GM19351 (cell line): ENCODE data around the gene NFKB1.
"Not testable (repeated sequence)": the region's sequence is repeated elsewhere in the genome, so short reads cannot be mapped to it uniquely, and the experiment has no call there.

ENCODE experiments used
- ATAC-seq: cut with Tn5 transposase; IDR thresholded peaks from one replicate; pipeline ENCODE4 v1.9.1; 2021; ENCODE audit warnings: mild to moderate bottlenecking, moderate library complexity; ENCODE audit not compliant: unreplicated experiment

NFKB1 gene

DNA sequence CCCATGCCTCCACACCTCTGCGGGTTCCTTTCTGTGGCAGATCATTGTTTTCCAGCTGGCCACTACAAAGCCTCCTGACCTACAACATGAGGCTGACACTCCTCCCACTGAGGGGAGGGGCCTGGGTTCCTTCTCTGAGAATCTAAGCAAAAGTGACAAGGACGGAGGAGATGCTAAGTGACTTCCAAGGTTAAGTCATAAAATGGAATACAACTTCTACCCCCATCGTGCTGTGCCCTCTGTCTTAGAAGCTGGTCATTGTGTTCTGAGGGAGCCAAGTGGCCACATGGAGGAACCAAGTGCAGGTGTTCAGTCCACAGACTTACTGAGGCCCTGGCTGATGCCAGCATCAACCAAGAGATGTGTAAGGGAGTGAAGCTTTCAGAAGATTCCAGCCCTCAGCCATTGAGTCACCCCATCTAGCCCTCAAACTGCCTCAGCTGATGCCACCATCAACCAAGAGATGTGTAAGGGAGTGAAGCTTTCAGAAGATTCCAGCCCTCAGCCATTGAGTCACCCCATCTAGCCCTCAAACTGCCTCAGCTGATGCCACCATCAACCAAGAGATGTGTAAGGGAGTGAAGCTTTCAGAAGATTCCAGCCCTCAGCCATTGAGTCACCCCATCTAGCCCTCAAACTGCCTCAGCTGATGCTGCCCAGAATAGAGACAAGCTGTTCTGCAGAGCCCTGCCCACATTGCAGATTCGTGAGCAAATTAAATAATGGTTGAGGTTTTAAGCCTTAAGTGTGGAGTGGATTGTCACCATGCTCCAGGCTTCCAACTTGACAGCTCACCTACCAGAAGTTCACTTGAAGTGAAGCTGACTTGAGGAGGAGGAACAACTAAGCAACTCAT lies 118.8 kb downstream of the NFKB1 start:
- not testable (repeated sequence) for ATAC-seq

DNA sequence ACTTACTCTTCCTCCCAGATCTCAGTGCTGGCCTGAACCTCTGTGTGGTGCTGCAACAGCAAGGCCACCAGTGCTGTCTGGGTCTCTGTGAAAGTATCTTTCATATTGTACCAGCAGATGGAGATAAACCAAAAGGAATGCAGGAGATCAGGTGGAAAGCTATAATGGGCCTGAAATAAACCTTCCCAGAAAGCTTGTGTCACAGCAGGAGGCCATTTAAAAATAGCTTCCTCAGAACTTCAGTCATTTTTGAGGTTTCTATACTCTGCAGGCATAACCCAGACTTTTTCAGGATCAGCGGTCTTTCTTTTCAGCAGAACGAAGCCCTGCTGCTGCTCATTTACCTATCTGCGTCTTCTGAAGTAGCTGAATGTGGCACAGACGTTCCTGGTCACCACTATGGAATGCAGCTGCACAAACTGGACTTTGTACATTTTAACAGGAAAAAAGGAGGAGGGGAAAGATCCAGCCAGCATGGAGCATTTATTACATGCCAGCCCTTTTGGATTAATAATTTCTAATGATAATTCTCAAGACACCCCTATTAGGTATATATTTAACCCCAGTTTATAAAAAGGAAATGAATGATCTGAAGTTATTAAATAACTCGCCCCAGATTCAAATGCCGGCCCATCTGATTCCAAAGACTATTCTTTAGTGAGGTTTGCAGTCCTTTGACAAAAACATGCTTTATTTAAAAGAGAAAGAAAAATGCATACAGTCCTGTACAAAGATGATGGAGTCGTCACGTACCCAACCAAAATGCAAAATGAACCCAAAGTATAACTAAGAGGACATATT lies 119.7 kb downstream of the NFKB1 start:
- ATAC-seq: no peak

GRCh38 chr4:102623622-102624021 lies 122.5 kb downstream of the NFKB1 start:
- no peak for ATAC-seq

GRCh38 chr4:102624505-102624904 lies 123.3 kb downstream of the NFKB1 start:
- ATAC-seq: no peak

DNA sequence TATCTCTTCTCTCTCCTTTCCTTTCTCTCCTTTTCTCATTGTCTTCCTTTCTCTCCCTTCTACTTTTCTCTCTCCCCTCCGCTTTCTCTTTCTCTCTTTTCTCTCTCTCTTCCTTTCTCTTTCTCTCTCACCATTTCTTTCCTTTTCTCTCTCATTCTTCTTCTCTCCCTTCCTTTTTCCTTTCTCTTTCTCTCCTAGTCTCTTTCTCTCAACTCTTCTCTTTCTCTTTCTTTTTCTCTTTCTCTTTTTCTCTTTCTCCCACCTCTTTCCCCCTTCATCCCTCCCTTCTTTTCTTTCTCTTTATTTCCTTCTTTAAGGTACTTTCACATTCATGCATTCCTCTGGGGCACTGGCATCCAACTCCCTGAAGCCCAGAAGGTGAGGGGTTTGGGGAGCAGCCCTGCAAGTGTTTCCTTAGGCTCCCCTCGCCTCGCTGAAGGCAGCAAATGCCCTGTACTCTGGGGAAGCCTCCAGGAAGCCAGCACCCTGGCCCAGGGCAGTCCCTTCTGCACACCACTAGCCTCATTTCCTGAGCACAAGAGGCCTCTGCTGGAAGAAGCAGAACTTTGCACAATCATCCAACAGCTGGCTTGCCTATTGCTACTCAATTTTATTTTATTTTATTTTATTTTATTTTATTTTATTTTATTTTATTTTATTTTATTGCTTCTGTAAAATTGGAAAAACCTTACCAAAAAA lies 124.2 kb downstream of the NFKB1 start:
- peak; percentile 97 for ATAC-seq

DNA sequence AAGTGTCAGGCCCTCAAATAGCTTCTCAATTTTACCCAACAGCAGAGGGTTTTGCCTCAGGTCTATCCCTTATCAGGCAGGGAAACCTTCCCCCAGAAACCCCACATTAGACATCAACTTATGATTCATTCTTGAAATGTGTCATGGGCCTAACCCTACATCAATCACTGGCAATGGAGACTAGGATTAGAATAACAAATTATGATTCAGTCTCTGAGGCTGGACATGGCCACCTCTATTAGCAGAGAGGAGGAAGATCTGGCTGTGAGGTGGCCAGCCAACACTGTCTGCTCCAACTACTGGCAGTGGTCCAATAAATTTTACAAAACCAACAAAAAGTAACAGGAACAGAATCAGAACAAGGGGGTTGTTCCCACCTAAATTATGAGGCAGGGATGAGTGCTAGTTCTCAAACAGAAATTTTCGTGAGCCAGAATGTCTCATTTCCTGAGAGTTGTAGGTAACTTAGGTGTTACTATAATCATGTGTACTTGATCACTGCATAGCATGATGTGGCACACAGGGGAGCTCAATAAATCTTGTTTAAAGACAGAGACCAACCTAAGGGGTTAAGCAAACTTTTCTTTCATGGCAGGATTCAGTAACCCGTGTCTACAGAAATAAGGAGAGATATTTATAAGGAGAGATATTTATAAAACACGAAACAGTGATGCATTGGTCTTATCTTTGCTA lies 126.8 kb downstream of the NFKB1 start:
- peak; percentile 39 for ATAC-seq

DNA sequence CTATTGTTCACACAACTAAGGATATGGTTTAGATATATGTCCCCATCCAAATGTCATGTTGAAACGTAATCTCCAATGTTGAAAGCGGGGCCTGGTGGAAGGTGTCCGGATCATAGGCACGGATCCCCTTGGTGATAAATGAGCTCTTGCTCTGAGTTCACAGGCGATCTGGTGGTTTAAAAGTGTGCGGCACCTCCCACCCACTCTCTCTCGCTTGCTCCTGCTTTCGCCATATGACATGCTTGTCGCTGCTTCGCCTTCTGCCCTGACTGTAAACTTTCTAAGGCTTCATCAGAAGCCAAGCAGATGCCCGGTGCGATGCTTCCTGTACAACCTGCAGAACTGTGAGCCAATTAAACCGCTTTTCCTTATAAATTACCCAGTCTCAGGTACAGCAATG lies 128.5 kb downstream of the NFKB1 start:
- no peak for ATAC-seq

- ATAC-seq: no peak
These were observed 130.5 kb downstream of the NFKB1 start for GRCh38 chr4:102631616-102632015.

GRCh38 chr4:102632241-102633065 lies 131.3 kb downstream of the NFKB1 start:
- no peak for ATAC-seq

DNA sequence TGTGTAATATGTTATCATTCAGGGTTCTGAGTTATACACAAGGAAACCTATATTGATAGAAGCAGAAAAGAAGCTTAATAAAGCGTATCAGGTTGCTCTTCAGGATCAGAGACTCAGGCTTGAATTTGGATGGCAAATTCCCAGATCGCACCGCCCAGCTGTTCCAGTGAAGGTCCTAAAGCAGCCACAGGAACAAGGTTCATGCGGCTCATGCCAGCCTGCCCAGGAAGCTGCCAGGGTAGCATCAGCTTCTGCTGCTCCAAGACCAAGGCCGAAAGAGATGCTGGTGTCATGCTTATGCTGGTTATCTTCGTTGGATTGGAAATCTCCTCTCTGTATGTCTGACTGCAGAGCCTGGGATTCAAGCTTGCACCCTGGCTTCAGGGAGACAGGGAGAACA lies 131.9 kb downstream of the NFKB1 start:
- no peak for ATAC-seq

DNA sequence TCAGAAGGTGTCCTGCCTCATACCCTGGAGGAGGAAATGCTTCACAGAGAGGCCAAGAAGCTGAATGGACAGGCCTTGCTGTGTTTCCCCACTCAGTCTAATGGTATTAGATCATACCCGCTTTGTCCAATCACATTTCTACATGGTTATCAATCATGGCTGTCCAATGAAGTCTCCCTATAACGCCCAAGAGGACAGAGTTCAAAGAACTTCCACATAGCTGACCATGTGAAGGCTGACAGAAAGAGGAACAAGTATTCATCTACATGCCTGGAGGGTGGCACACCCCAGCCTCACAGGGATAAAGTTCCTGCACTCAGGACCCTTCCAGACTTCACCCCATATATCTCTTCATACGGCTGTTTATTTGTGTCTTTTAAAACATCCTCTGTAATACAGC lies 136.2 kb downstream of the NFKB1 start:
- ATAC-seq: no peak

DNA sequence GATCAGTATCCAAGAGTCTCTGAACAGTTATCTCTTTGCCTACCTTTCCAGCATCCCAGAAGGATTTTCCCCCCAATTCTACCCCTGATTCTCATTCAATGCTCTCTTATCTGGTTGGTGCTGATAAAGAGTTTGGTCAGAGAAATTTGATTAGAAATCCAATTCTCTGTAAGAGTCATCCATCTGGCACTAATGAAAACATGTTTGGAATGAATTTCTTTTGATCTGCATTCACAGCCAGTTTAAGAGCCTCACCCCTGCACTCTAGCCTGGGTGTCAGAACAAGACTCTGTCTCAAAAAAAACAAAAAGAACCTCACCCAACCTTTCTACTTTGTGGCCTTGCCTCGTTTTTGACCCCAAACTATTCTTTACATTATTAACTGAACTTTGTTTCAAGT lies 137.5 kb downstream of the NFKB1 start:
- no peak for ATAC-seq

DNA sequence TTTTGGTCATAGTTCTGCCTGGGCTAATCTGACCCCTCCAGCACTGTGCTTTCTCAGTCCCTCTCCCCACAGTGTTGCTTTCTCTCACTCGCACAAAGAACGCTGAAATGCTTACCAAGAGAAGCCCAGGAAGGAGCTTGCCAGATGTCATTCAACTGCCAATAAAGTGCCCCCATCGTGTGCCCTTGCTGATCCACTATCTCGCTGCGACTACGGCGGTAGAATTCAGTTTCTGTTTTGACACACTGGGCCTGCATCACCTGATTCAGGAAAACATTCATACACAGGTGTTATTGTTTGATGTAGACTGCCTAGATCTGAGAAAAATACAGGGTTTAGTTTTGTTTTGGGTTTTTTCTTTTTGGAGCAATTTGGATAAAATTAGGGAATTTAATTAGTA lies 138.4 kb downstream of the NFKB1 start:
- ATAC-seq: no peak

DNA sequence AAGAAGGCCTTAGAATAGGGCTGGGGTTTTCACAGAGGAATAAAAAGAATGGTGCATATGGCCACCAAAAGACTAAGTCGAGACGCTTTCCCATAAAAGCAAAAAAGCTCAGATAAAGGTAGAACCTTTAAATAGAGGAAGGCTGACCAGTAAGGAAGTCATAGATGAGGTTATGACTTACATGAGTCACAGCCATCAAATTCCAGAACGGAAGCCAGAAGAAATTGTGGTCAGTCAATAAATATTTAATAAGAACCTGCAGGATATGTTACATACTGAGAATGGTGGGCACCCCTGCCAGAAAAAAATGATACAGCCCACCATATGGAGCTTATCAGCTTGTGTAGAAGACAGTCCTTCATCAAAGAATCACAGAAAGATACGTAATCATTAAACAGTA lies 139.5 kb downstream of the NFKB1 start:
- ATAC-seq: no peak

GRCh38 chr4:102641793-102642192 lies 140.6 kb downstream of the NFKB1 start:
- no peak for ATAC-seq

- ATAC-seq: no peak
These were observed 141.6 kb downstream of the NFKB1 start for GRCh38 chr4:102642631-102643298.

DNA sequence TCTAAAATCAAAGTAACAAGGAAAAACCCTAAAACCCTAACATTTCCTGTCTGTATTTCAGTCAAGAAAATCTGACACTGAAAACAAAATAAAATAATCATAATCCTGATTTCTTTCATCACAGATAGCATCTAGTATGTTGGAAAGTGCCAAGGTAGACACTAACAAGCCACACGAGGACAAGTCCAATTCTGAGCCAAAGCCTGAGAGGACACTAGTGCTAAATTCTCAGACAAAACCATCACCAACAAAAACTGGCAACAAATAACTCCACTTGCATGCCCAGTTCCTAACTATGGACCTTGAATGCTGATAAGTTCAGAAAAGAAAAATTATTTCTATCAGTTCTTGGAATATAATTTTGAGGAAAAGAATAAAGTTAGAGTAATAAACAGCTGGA lies 146.0 kb downstream of the NFKB1 start:
- ATAC-seq: no peak

DNA sequence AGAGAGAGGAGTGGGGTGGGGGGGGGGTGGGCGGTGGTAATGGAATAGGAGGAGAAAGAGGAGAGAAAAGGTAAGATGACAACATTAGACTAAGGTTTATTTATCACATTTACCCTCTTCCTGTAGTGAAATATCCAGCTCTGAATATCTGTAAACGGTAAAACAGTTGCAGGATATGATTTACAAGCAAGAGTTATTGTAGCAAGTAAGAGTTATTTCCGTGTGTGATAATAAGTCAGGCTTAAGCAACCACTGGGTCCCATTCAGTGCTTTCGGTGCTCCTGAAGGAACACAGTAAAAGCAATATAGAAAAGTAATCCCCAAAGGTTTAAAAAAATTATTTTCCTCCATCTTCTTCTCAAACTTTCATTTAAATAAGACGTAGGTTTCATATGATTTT lies 156.0 kb downstream of the NFKB1 start:
- ATAC-seq: no peak

- no peak for ATAC-seq
These were observed 161.9 kb downstream of the NFKB1 start for GRCh38 chr4:102663073-102663472.

- no peak for ATAC-seq
These were observed 164.4 kb downstream of the NFKB1 start for GRCh38 chr4:102665527-102665926.
